Measurements from ENCODE around the gene KRTAP1-4.

DNA sequence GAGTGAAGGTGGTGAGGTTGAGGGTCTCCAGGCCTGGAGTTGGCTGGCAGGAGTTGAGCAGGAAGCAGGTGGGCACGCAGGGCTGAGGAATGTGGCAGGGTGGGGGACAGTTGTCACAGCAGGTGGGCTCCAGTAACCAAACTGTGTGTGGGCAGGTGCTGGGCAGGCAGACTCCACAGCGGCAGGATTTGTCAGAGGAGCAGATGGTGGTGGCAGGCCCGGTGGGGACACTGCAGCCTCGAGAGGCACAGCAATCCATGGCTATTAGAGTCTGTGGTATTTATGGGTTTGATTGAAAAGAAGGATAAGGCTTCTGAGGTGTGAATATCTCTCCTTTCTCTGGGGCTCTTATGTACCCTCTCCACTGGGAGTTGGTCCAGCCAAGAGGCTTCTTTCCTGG, 36.2 kb downstream of the KRTAP1-4 start, which contains the start of gene KRTAP3-3:
- TF ChIP-seq, protein P1, sequence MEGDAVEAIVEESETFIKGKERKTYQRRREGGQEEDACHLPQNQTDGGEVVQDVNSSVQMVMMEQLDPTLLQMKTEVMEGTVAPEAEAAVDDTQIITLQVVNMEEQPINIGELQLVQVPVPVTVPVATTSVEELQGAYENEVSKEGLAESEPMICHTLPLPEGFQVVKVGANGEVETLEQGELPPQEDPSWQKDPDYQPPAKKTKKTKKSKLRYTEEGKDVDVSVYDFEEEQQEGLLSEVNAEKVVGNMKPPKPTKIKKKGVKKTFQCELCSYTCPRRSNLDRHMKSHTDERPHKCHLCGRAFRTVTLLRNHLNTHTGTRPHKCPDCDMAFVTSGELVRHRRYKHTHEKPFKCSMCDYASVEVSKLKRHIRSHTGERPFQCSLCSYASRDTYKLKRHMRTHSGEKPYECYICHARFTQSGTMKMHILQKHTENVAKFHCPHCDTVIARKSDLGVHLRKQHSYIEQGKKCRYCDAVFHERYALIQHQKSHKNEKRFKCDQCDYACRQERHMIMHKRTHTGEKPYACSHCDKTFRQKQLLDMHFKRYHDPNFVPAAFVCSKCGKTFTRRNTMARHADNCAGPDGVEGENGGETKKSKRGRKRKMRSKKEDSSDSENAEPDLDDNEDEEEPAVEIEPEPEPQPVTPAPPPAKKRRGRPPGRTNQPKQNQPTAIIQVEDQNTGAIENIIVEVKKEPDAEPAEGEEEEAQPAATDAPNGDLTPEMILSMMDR (IDR thresholded peaks at IDR 0.05), result no peak
- no peak for TF ChIP-seq ZFX (IDR thresholded peaks at IDR 0.05; ENCODE audit: borderline replicate concordance)

Measured in 22Rv1 (cell line).